Measurements from ENCODE around the gene ABHD3. TPM values are rescaled to one million over a fixed set of nuclear protein-coding genes. Genes with fewer than 3 reads are reported as not detected.
A peak's percentile ranks its signal among the peaks of the same experiment; 100 is the strongest.
"Not testable (repeated sequence)": the region's sequence is repeated elsewhere in the genome, so short reads cannot be mapped to it uniquely, and the experiment has no call there.

The ABHD3 gene
- 1.4 and 2.9 TPM in 2 replicates for total RNA-seq
- polyA plus RNA-seq (2012): 1.2 TPM

- peak; percentile 93 for DNase-seq (ENCODE audit: low read depth)
These were observed at the start of gene ABHD3 for GRCh38 chr18:21704603-21705364. TSS of gene ABHD3 (minus strand) at chr18:21704774. CDS start at chr18:21704665, 109 bp downstream.

- no peak for DNase-seq (ENCODE audit: low read depth)
These were observed 43.5 kb upstream of the ABHD3 start for GRCh38 chr18:21747764-21748693.

GRCh38 chr18:21747268-21747667 lies 42.7 kb upstream of the ABHD3 start:
- no peak for DNase-seq (ENCODE audit: low read depth)

- no peak for DNase-seq (ENCODE audit: low read depth)
These were observed 40.7 kb upstream of the ABHD3 start for GRCh38 chr18:21745231-21745630.

GRCh38 chr18:21743166-21743832 lies 38.7 kb upstream of the ABHD3 start:
- no peak for DNase-seq (ENCODE audit: low read depth)

GRCh38 chr18:21742315-21742687 lies 37.7 kb upstream of the ABHD3 start:
- no peak for DNase-seq (ENCODE audit: low read depth)

GRCh38 chr18:21741562-21742314 lies 37.2 kb upstream of the ABHD3 start:
- peak; percentile 34 for DNase-seq (ENCODE audit: low read depth)

GRCh38 chr18:21741312-21741561 lies 36.7 kb upstream of the ABHD3 start:
- peak; percentile 80 for DNase-seq (ENCODE audit: low read depth)

- DNase-seq (ENCODE audit: low read depth): peak; percentile 99
These were observed 36.2 kb upstream of the ABHD3 start, which contains the start of gene MIB1 for GRCh38 chr18:21740538-21741311. TSS of gene MIB1 (plus strand) at chr18:21740792. CDS start at chr18:21741584, 792 bp downstream.

GRCh38 chr18:21739604-21740537 lies 35.3 kb upstream of the ABHD3 start:
- DNase-seq (ENCODE audit: low read depth): no peak

- not testable (repeated sequence) for DNase-seq (ENCODE audit: low read depth)
These were observed 32.4 kb upstream of the ABHD3 start for GRCh38 chr18:21736926-21737325.

GRCh38 chr18:21735452-21736015 lies 31.0 kb upstream of the ABHD3 start:
- no peak for DNase-seq (ENCODE audit: low read depth)

GRCh38 chr18:21733011-21733410 lies 28.4 kb upstream of the ABHD3 start:
- DNase-seq (ENCODE audit: low read depth): no peak

GRCh38 chr18:21727702-21728101 lies 23.1 kb upstream of the ABHD3 start:
- DNase-seq (ENCODE audit: low read depth): no peak

- DNase-seq (ENCODE audit: low read depth): no peak
These were observed 20.6 kb upstream of the ABHD3 start for GRCh38 chr18:21725201-21725600.

GRCh38 chr18:21722687-21723086 lies 18.1 kb upstream of the ABHD3 start:
- no peak for DNase-seq (ENCODE audit: low read depth)

GRCh38 chr18:21714474-21714873 lies 9.9 kb upstream of the ABHD3 start:
- no peak for DNase-seq (ENCODE audit: low read depth)

- DNase-seq (ENCODE audit: low read depth): not testable (repeated sequence)
These were observed 2.6 kb upstream of the ABHD3 start for GRCh38 chr18:21707130-21707529.

- no peak for DNase-seq (ENCODE audit: low read depth)
These were observed 1.9 kb upstream of the ABHD3 start for GRCh38 chr18:21706386-21706865.

Measured in myocyte (in vitro differentiated cells).